GM19468 (cell line): ENCODE results near the gene IGSF6.
"Not testable (repeated sequence)": the region's sequence is repeated elsewhere in the genome, so short reads cannot be mapped to it uniquely, and the experiment has no call there.

Experiments
- ATAC-seq: cut with Tn5 transposase; IDR thresholded peaks from one replicate; pipeline ENCODE4 v1.9.1; 2021; ENCODE audit warnings: mild to moderate bottlenecking, moderate library complexity, moderate number of reproducible peaks; ENCODE audit not compliant: unreplicated experiment; ENCODE audit errors: extremely low read depth

The IGSF6 gene

DNA sequence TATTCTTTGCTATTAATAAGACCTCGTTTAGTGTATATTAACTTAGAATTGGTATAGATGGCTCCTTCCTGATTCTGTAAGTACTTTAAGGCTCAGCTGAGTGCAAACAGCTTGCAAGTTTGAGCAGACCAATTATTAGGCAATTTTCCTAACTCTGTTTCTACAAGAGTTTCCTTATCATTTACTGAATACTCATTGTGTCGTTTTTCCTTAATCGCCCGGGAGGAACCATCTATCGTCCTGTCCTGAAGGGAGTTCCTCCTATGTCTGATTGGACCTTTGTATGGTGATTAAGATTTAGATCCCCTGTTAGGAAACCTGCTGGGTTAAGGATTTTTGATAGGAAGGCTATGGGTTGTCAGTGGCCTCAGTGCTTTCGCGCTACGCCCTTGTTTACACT is 21.0 kb downstream of the IGSF6 start:
- ATAC-seq, result not testable (repeated sequence)

DNA sequence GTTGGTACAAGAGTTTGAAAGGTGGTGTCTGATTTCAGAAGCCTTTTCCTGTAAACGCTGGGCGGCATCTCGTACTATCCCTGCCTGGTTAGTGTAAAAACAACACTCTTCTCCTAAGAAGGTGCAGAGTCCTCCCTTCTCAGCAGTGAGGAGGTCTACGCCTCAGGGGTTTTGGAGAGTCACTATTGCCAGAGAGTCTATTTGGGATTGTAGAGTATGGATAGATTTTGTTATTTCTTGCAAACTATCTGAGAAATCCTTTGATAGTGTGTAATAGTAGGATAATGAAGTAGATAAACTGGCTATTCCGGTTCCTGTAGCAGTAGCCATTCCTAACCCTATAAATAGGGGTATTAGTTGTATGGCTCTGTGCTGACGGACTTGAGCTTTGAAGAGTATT is 21.5 kb downstream of the IGSF6 start:
- ATAC-seq, result not testable (repeated sequence)

DNA sequence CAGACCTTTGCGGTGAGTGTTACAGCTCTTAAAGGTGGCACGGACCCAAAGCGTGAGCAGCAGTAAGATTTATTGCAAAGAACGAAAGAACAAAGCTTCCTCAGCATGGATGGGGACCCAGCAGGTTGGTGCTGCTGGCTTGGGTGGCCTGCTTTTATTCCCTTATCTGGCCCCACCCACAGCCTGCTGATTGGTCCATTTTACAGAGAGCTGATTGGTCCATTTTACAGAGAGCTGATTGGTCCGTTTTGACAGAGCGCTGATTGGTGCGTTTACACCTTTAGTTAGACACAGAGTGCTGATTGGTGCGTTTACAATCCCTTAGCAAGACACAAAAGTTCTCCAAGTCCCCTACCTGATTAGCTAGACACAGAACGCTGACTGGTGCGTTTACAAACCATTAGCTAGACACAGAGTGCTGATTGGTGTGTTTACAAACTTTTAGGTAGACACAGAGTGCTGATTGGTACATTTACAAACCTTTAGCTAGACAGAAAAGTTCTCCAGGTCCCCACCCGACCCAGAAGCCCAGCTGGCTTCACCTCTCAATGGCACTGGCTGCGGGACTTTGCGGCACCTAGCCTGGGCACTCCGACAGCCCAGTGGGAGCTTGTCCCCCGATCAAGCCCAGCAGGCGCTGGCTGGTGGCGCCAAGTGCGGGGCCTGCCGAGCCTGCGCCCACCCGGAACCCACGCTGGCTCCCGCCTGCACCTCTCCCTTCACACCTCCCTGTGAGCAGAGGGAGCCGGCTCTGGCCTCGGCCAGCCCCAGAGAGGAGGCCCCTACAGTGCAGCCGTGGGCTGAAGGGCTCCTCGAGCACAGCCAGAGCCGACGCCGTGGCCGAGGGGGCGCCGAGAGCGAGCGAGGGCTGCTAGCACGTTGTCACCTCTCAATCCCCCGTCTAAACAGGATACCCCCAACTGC is 22.5 kb downstream of the IGSF6 start:
- ATAC-seq, result not testable (repeated sequence)

DNA sequence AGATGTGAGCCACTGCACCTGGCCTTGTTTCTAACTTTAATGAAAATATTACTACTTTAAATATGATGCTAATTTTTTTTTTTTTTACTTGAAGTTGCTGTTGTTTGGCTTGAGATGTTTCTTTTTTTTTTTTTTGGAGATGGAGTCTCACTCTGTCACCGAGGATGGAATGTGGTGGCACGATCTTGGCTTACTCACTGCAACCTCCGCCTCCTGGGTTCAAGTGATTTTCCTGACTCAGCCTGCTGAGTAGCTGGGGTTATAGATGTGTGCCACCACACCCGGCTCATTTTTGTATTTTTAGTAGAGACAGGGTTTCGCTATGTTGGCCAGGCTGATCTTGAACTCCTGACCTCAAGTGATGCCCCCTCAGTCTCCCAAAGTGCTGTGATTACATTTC is 23.6 kb downstream of the IGSF6 start:
- no peak for ATAC-seq

DNA sequence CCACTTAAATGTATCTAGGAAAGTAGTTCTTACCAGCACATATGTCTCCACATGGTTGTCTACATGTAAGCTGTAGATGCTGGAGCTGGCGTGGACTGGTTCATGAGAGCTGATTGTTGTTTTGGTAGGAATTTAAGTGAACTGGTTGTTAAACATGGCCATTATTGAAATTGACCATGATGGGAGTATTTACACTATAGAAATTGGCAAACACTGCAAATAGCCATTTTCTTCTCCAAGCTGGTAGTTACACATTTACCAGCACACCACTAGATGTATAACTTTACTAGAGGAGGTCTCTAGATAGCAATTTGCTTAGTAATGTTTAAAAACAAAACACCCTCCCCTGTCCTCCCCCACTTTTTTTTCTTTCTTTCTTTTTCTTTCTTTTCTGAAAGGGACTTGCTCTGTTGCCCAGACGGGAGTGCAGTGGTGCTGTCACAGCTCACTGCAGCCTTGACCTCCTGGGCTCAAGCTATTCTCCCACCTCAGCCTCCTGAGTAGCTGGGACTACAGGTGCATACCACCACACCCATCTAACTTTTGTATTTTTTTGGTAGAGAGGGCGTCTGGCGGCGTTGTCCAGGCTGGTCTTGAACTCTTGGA is 24.2 kb downstream of the IGSF6 start:
- ATAC-seq, result no peak

DNA sequence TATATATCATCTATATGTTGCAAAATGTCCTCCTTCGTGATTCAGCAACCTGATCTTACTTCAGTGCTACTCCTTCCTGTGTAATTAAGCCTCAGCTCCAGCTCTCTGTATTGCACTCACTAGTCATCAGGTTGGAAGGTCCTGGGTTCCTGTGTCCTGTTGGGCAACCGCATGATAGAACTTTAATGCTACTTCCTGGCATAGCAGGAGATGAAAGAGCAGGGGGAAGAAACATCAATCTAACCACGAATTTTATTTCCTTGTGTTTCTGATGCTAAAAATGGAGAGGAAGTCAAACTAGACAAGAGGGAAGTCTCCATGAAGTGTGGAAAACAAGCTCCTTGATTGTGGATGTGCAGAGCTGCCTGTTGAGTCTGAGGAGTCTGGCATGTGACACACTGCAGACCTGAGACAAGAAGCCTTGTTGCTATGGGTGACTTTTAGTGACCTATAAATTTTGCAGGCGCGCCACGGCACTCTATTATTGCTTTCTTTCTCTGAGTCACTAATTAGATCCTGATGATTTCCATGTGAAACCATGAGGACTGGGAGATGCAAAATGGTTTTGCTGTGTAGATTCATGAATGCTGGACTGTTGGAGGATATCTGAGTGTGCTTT is 25.6 kb downstream of the IGSF6 start:
- ATAC-seq, result no peak

DNA sequence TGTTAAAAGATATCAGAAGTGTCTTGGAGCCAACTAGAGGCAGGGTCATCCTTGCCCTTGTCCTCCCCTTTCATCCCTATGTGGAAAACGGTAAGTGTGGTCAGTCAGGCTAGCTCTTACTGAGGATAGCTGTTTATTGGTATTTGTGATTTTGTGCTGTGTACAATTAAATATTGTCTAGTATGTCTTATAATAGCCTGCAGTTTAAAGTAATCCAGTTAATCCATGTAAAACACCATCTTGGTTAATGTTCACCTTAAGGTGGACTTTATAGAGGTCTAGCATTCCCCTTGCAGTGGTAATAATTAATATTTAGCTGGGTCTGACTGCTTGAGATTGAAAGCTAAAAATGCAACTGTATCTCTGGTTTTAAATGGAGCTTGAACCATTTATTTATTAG is 27.4 kb downstream of the IGSF6 start:
- ATAC-seq, result no peak

DNA sequence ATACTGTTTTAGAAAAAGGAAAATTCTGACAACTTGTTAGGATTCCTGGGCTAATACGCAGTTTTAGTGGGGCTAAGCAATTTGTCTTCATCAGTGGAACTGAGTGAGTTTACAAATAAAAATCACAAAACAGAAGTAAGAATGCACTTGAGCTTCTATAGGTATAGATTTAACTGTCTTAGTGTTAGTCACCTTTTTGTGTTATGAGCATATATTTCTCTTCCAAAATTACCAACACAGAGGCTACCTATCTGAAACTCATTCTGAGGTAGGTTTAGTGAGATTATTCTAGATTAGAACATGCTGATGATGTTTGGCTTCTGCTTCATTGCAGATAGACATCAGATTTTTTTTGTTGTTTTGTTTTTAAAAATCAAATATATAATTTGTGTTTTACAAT is 29.9 kb downstream of the IGSF6 start:
- no peak for ATAC-seq

DNA sequence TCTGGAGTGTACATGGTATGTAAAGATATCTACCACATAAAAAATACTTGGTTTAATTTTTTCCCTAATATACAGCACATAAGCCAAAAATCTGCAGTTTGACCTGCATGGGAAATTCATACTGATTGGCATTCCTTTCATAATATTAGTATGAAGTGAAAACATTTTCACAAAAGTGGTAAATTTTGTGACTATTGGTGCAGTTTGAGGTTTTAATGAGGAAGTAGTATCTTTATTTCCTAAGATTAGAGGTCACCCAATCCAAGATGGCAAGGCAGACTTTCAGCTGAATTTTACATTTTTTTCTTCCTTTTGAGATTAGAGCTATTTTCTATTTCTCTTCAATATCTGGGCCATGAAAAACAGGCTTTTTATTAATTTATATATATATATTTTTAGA is 31.8 kb downstream of the IGSF6 start:
- no peak for ATAC-seq

DNA sequence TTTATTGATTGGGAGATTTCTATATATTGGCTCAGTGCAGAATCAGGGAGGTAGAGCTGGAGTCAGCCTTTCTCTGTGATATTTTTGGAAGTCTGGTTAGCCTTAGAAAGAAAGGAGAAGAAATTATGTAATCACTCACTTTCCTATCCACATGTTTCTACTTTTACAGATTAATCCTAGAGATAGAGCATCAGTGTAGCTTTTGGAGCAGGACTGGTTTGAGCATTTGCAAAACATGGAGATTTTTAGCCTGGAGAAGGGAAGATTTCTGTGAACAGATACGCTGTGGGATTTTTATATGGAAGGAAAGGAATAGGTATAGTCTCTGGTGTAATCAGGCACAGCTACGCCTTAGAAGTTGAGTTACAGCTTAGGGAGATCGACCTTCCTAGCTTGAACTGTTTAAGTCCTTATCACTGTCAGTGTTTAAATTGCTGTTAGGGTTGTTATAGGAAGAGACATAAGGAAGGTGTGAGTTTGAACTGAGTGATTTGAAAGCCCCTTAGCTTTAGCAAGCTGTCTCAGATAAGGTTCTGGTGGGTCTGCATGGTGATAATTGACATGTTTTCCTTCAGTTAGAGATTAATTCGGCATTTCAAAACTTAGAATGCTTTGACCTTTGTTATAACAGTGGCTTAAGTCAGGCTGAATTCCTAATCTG is 32.5 kb downstream of the IGSF6 start:
- no peak for ATAC-seq

DNA sequence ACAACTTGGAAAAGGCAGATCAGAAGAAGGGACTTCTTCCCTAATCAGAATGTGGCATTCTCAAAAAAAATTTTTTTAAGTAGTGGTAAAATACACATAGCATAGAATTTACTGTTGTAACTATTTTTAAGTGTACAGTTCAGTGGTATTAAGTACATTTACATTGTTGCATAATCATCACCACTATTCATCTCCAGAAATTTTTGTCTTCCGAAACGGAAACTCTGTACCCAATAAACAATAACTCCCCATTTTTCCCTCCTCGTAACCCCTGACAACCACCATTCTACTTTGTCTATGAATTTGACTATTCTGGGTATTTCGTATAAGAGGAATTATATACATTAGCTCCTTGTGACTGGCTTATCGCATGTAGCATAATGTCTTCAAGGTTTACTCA is 34.1 kb downstream of the IGSF6 start:
- no peak for ATAC-seq

DNA sequence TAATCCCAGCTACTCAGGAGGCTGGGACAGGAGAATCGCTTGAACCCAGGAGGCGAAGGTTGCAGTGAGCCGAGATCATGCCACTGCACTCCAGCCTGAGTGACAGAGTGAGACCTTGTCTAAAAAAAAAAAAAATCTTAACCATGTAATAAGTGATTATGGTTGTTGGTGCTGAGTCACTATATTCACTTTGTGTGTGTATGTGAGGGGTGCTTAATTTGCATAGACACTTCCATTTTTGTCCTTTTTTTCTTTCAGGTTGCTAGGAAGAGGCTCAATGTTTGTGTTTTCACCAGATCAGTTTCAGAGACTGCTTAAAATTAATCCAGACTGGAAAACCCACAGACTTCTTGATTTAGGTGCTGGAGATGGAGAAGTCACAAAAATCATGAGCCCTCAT is 34.8 kb downstream of the IGSF6 start:
- ATAC-seq, result no peak

DNA sequence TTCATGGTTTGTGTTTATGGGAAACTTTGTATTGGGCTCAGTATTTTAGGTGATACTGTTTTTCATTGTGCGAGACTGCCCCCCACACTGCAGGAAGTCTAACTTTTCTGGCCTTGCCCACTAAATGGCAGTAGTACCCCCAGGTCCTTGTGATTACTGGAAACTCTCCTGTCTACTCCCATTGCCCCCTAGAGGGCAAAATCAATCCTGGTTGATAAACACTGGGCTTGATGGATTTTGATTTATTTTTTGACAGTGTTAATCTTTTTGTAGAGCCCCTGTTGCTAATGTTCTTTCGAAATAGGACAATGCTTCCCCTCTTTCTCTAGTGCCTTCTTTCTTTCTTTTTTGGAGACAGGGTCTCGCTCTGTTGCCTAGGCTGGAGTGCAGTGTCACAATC is 37.5 kb downstream of the IGSF6 start:
- ATAC-seq, result no peak

DNA sequence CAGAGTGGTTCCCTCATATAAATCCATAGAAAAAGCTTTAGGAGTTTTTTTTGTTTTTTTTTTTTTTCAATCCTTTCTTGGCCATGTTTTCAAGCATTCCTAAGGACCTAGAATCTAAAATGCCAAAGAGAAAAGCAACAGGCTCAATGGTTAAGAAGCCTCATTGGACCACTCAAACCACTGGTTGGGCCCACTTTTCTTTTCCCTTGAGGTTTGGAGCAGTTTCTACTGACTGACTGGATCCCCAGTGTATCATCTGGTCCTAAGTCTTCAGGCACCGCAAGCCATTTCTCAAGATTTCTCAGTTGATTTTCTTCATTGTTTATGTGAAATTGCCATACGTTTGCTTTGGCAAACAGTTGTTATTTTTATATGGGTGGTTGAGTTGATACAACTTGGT is 38.6 kb downstream of the IGSF6 start:
- no peak for ATAC-seq

DNA sequence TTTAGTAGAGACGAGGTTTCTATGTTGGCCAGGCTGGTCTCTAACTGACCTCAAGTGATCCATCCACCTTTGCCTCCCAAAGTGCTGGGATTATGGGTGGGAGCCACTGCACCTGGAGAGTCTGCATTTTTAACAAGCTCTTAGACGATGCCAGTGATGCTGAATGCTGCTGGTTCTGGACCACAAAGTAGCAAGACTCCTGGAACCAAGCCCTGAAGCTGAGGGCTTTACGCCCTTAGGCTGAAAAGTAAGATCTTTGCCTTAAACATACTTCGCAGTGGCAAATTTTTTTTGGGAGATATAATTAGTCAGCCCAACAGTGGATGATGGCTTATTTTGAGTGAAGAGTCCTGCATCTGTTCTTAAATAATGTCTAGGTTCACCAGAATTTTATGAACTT is 39.0 kb downstream of the IGSF6 start:
- no peak for ATAC-seq

DNA sequence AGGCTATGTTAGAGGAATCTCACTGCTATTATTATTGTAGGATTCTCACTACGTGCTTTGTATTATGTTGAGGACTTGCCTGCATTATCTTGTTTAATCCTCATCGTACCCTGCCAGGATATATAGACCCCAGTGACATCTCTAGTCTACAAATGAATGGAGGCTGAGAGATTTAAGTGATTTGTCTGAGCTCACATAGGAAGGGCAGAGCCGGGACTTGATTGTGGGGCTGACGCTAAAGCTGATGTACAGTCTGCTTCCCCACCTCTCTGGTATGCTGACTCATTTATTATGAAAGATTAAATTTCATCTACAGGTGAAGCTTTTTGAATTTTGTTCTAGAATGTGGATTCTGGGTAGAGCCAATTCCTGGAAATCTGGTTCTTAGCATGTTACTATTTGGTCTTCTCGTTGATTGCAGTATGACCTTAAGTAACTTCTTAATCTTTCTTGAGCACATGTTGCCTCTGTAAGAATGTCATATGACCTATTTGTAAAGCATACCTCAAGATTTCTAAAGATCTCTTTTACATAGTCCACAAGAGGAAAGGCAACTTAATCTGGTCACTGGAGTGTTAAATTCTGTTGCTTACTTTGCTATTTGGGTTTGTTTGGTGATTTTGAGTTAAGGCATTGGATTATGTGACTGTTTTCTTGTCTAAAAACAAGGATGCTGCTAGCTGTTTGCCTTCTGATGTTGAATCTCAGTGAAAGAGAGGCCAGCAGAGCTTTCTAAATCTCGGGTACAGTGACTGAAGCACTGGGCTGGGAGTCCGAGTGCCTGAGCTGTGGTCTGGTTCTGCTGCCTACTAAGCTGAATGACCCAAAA is 40.6 kb downstream of the IGSF6 start:
- ATAC-seq, result no peak

DNA sequence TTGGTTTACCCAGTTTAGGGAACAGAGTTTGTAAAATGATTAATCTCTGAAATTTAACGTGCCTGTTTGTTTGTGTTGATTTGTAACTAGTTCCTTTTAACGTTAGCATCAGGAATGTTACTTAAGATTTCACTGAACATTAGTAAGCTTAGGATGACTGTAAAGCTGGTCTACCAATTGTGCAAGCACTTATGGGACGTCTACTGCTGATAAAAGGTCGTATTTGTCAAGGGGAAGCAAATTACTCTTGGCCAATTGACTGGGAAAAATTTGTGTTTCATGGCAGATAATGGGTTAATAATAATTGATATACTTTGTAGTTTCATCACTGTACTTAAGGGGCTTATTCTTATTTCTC is 41.2 kb downstream of the IGSF6 start:
- no peak for ATAC-seq

DNA sequence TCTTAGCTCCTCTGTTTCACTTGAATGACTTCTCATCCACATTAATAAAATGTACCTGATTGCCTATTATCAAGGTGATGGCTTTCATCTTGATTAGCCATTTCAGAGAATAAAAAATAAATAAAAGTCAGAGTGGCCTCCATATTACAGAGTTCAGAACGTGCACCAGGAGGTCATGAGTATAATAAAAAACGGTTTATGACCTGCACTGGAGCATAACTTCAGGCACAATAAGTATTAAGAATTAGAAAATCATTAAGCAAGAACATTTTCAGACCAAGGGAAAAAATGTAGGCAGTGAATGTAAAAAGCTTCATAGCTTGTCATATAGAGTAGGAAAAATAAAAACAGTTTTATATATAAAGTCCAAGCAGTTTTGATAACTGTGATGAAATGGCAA is 41.6 kb downstream of the IGSF6 start:
- ATAC-seq, result no peak

DNA sequence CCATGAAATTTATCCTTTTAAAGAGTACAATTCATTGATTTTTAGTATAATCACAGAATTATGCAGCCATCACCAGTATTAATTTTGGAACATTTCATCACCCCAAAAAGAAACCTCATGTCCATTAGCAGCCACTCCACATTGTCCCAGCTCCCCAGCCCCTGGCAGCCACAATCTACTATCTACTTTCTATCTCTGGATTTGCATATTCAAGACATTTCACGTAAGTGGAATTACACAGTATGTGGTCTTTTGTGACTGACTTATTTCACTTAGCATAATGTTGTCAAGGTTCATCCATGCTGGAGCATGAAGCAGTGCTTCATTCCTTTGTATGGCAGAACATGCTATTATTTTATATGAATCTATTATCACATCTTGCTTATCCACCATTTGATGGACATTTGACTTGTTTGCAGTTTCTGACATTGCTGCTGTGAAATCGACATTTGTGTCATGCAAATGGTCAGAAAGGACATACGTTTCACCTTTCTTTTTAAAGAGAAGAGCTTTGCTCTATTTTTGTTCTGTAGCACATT is 42.3 kb downstream of the IGSF6 start:
- ATAC-seq, result no peak
